Cortex of kidney (tissue), 1 donor: Measurements from ENCODE around the gene BNIP2.

Experiments used
- DNase-seq: peaks from one replicate; lab custom pipeline; 2025; lab: John Stamatoyannopoulos, UW

Gene BNIP2

GRCh38 chr15:59636184-59636583 is 52.9 kb downstream of the BNIP2 start:
- DNase-seq, result no peak

- no peak for DNase-seq
Measured at GRCh38 chr15:59632714-59633113, 56.4 kb downstream of the BNIP2 start.

- DNase-seq, result no peak
Measured at GRCh38 chr15:59622289-59622688, 66.8 kb downstream of the BNIP2 start.

- DNase-seq, result no peak
Measured at GRCh38 chr15:59618406-59618805, 70.7 kb downstream of the BNIP2 start.

- no peak for DNase-seq
Measured at GRCh38 chr15:59616379-59616778, 72.7 kb downstream of the BNIP2 start.

GRCh38 chr15:59615661-59616060 is 73.5 kb downstream of the BNIP2 start:
- DNase-seq, result no peak

- DNase-seq, result no peak
Measured at GRCh38 chr15:59614153-59614552, 75.0 kb downstream of the BNIP2 start.

GRCh38 chr15:59611276-59612260 is 77.6 kb downstream of the BNIP2 start, which contains the start of gene GCNT3:
Gene GCNT3 (plus strand): TSS chr15:59611783. CDS start chr15:59618239, 6,456 bp downstream.
- no peak for DNase-seq

- no peak for DNase-seq
Measured at GRCh38 chr15:59609730-59610712, 79.1 kb downstream of the BNIP2 start.
